OCI-LY1 (cell line): Measurements from ENCODE around the gene DUSP9.
"Not testable (repeated sequence)": the region's sequence is repeated elsewhere in the genome, so short reads cannot be mapped to it uniquely, and the experiment has no call there.

ENCODE experiments used
- CTCF ChIP-seq: fragments of 200-600 bp; sonication (generic), shearing (Covaris generic); IDR thresholded peaks from 2 replicates; pipeline ENCODE4 v1.5.1; 2017; ENCODE audit warnings: mild to moderate bottlenecking, antibody characterized with exemption, low read length, moderate library complexity, mixed read lengths
- EZH2 ChIP-seq: fragments of 200-600 bp; sonication (generic), shearing (Covaris generic); IDR thresholded peaks from 2 replicates; pipeline ENCODE4 v1.8.0; 2017; ENCODE audit warnings: borderline replicate concordance, mixed run types, mild to moderate bottlenecking, antibody characterized with exemption, low read length, moderate library complexity, mixed read lengths

- not testable (repeated sequence) for TF ChIP-seq CTCF, EZH2
Observed at GRCh38 chrX:153696986-153697722, 50.2 kb downstream of the DUSP9 start.
